LNCAP (cell line): ENCODE results near the gene OR56B1.

Source experiments
- TF ChIP-seq, protein P1 (sequence below): fragments of 450-650 bp; IDR thresholded peaks from 2 replicates; pipeline ENCODE4 v1.5.1; 2017; ENCODE audit warnings: mild to moderate bottlenecking

OR56B1 gene

DNA sequence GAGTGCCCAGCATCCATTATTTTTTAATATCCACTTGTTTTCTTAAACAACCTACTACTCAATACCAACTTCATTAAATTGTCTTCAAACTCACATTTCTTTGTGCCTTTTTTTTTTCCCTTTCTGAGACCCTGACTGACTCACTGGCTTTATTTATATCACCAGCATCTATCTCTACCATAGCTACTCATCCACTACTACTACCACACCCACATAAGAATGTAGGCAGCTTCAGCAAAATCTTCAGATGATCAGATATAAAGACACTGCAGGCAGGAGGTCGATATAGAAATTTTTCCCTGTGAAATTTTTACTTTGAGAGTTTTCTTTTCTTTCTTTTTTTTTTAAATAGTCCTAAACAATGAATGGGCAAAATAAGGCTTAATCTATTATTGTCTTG lies 2.2 kb downstream of the OR56B1 start:
- TF ChIP-seq, protein P1, sequence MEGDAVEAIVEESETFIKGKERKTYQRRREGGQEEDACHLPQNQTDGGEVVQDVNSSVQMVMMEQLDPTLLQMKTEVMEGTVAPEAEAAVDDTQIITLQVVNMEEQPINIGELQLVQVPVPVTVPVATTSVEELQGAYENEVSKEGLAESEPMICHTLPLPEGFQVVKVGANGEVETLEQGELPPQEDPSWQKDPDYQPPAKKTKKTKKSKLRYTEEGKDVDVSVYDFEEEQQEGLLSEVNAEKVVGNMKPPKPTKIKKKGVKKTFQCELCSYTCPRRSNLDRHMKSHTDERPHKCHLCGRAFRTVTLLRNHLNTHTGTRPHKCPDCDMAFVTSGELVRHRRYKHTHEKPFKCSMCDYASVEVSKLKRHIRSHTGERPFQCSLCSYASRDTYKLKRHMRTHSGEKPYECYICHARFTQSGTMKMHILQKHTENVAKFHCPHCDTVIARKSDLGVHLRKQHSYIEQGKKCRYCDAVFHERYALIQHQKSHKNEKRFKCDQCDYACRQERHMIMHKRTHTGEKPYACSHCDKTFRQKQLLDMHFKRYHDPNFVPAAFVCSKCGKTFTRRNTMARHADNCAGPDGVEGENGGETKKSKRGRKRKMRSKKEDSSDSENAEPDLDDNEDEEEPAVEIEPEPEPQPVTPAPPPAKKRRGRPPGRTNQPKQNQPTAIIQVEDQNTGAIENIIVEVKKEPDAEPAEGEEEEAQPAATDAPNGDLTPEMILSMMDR: no peak

DNA sequence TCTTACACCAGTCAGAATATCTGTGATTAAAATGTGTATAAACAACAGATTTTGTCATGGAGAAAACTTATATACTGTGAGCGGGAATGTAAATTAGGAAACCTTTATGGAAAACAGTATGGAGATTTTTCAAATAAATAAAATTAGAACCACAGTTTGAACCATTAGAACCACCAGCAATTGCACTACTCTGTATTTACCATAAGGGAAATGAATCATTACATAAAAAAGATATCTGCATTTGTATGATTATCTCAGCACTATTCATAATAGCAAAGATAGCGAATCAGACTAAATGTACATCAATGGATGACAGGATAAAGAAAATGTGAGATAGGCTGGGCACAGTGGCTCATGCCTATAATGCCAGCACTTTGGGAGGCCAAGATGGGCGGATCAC lies 10.4 kb downstream of the OR56B1 start:
- TF ChIP-seq, protein P1: no peak

DNA sequence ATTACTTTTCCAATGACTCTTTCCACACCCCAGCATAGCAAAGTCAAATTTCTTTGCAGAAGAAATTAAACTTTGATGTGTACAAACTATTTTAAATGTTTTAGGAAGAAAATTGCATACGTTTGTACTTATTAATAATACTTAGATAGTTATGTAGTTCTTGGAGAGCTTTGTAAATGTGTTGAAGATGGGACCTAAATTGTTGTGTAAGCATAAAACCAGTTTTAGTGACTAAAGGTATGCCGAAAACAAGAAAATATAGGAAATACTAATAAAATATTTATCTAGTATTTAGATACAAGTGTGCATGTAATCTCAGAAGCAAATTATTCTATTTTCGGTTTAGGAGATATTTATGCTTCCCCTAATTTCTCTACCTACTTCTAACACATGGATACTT lies 13.6 kb downstream of the OR56B1 start:
- TF ChIP-seq, protein P1: no peak

DNA sequence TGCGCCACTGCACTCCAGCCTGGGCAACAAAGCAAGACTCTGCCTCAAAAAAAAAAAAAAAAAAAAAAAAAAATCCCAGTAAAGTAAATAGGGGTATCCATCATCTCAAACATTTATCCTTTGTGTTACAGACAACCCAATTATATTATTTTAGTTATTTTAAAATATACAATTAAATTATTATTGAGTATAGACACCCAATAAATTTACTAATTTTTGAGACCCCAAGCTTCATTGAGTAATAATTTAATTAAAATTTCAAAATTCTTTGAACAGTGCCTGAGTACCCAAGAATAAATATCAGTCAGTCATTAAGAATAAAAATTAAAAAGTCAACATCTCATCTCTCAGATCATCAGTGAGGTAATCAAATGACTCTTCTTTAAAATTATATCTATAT lies 17.7 kb downstream of the OR56B1 start, which contains the start of gene OR52N4:
Gene OR52N4, plus strand, starts transcription at position 301 of the 400 bp plus-strand sequence. CDS start 498 bp downstream, outside the sequence.
- TF ChIP-seq, protein P1: no peak

DNA sequence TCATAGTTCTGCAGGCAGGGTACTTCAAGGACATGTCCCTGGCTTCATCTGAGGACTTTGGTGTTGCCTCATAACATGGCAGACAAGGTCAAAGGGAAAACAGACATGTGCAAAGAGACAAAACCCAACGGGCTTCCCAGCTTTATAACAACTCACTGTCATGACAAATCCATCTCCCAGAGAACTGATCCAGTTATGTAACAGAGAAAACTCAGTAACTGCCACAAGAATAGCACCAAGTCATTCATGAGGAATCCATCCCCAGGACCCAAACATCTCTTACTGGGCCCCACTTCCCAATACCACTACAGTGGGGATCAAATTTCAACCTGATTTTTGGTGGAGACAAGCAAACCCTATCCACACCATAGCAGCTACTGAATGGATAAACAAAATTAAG lies 30.8 kb downstream of the OR56B1 start:
- TF ChIP-seq, protein P1: no peak

DNA sequence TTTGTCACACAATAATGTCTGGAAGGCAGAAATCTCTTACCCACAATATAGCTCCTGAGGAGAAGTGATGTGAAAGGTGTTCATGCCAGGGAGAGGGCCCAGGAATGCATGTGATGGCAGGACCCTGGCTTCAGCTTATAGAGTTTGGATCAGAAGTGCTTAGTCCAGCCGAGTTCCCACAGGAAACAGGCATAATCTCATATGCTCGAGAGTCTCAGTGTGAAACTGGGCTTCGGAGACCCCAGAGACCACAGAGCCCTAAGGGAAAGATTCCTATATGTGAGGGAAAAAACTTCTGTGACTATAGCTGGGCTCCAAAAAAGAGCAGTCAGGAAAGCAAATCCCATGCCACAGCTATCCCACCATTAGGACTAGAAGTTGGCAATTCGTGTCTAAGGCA lies 47.0 kb downstream of the OR56B1 start, which contains the start of gene OR52N5:
Gene OR52N5, minus strand, starts transcription at position 101 of the 400 bp plus-strand sequence. CDS start 4,721 bp downstream, outside the sequence.
- TF ChIP-seq, protein P1: no peak
